Stimulated activated CD8-positive, alpha-beta memory T cell treated with anti-CD3 and anti-CD28 coated beads, Interleukin-12 subunit alpha, Interleukin-12 subunit beta, amount 100 ng/mL, for 1 hour (primary cell): Measurements from ENCODE around the gene KIFC3.
"Not testable (repeated sequence)": the region's sequence is repeated elsewhere in the genome, so short reads cannot be mapped to it uniquely, and the experiment has no call there.

Source experiments
- DNase-seq: peaks from one replicate; pipeline ENCODE4 v3.0.0-alpha.2; 2020; ENCODE audit warnings: low read depth

Gene KIFC3

GRCh38 chr16:57722651-57723050 is 79.6 kb downstream of the KIFC3 start:
- DNase-seq: no peak

- no peak for DNase-seq
Measured at GRCh38 chr16:57722210-57722499, 80.1 kb downstream of the KIFC3 start.

- DNase-seq: no peak
Measured at GRCh38 chr16:57721356-57722209, 80.7 kb downstream of the KIFC3 start.

DNA sequence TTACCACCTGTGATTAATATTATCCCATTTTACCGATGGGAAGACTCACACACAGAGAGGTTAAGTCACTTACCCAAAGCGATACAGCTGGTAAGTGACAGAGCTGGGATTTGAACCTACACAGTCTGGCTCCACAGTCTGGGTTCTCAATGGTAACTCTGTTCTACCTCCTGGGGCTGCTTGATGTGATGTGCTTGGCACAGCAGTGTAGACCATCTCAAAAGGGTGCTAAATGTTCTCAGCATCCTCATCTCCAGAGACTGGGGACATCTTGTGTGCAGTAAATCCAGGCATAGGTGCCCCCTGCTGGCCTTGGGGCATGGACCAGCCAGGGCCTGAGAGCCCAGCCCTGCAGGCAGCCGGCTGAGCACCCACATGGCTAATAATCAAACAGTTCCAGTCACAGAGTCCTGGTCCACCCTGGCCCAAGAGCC is 82.1 kb downstream of the KIFC3 start:
- peak; percentile 10 for DNase-seq

DNA sequence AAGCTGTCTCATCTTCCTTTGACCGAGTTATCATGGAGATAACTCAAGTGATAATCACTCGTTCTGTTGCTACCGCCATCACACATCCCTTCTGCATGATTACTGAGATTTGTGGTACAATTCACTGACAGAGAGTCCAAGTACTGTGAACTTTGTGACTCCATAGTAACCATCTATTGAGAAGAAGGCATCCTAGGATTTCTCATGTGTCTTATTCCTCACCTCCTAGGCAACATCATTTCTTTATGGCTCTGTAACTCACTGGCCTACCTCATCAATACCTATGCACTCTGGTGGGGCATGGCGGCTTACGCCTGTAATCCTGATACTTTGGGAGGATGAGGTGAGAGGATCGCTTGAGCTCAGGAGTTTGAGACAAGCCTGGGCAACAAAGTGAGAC is 88.2 kb downstream of the KIFC3 start:
- no peak for DNase-seq

DNA sequence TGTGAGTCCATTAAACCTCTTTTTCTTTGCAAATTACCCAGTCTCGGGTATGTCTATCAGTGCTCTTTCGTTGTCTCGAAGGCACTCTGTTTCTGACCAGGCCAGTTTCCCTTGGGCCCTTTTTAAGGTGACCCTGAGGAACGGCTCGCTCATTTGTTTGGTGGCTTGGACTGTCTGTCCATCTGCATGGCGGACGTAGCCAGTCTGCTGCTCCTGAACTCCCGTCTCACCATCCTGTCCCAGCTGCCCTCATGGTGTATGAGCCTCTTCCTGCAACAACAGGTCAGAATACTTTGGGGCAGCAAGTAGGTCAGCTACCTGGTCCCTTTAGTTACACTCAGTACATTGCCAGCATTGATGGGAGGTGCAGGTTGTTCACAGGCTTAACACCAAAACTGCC is 88.7 kb downstream of the KIFC3 start:
- DNase-seq: no peak

DNA sequence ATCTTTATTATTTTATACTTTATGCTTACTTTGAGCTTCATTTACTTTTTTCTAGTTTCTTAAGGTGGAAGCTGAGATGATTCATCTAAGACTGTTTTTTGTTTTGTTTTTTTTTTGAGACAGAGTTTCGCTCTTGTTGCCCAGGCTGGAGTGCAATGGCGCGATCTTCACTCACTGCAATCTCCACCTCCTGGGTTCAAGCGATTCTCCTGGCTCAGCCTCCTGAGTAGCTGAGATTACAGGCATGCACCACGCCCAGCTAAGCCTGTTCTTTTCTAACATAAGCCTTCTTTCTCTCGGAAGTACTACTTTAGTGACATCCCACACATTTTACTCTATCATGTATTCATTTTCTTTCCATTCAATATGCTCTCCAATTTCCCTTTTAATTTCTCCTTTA is 89.7 kb downstream of the KIFC3 start:
- not testable (repeated sequence) for DNase-seq

DNA sequence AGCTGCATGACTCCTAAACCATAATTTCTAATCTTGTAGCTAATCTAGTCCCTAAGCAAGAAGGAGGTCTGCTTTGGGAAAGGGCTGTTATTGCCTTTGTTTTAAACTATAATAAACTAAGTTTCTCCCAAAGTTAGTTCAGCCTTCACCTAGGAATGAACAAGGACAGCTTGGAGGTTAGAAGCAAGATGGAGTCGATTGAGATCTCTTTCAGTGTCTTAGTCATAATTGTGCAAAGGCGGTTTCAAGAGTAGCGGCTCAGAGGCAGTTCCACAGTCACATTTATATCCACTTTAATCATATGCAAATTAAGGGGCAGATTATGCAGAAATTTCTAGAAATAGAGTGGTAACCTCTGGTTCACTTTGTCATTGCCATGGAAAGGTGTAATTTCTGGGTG is 90.3 kb downstream of the KIFC3 start:
- no peak for DNase-seq

DNA sequence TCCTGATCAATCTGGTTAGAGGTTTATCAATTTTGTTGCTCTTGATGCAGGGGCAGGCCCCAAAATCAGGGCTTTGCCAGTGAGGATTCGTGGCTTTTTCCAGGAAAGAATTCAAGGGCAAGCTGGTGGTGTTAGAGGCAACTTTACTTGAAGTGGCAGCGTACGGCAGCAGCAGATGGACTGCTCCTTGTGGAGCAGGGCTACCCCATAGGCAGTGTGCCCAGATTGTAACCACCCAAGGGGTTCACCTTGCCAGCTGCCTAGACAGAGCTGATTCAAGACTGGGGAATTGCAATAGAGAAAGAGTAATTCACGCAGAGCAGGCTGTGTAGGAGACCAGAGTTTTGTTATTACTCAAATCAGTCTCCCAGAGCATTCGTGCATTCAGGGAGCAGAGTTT is 90.9 kb downstream of the KIFC3 start:
- DNase-seq: no peak

GRCh38 chr16:57709663-57710062 is 92.6 kb downstream of the KIFC3 start:
- DNase-seq: no peak
